ENCODE data around the gene CYP4A22. TPM values are rescaled to one million over a fixed set of nuclear protein-coding genes. Genes with fewer than 3 reads are reported as not detected.
"Not testable (repeated sequence)": the region's sequence is repeated elsewhere in the genome, so short reads cannot be mapped to it uniquely, and the experiment has no call there.

The CYP4A22 gene
- polyA plus RNA-seq (ENCODE audit: low read depth in 6 of 6): not detected

DNA sequence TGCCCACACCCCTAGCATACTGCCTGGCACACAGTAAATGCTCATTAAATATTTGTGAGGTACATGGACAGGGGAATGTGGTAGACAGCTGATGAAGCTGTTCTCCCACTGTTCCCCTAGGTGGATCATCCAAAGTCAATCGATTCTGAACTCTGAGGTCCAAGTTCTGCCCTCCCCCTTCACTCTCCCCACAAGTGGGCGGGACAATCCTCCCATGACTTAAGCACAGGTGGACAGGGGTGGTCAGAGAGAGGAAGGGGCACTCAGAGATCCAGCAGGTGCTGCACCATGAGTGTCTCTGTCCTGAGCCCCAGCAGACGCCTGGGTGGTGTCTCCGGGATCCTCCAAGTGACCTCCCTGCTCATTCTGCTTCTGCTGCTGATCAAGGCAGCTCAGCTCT, at the start of gene CYP4A22:
TSS of gene CYP4A22 (plus strand) at position 244 of the 400 bp plus-strand sequence. CDS start at position 289, 45 bp downstream.
- Mint-ChIP-seq H3K4me3 (no peak within 1 kb of the TSS), H3K9me3 (peaks cover 2 to 5% (median 3%) of the 10 kb centered on the region in 7 donors), H3K4me1 (no peaks in the 10 kb centered on the region), H3K27ac (peak within 1 kb of the TSS in 1 of 6 donors; percentile 24), H3K27me3 (peaks cover 0 to 9% (median 4%) of the 10 kb centered on the region in 3 donors), H3K36me3 (no peaks in the 10 kb centered on the region)
- ATAC-seq (ENCODE audit: low read depth in 2 of 2) (no peak), DNase-seq (no peak)

GRCh38 chr1:47089356-47089755, 47.9 kb upstream of the CYP4A22 start:
- not testable (repeated sequence) for H3K27me3 Mint-ChIP-seq; H3K36me3 Mint-ChIP-seq; H3K4me3 Mint-ChIP-seq; H3K4me1 Mint-ChIP-seq; H3K9me3 Mint-ChIP-seq; ATAC-seq (ENCODE audit: low read depth in 2 of 2)
- H3K27ac Mint-ChIP-seq: peak overlapping the region in 1 of 6 donors; percentile 39
- DNase-seq: peak; percentile 3

DNA sequence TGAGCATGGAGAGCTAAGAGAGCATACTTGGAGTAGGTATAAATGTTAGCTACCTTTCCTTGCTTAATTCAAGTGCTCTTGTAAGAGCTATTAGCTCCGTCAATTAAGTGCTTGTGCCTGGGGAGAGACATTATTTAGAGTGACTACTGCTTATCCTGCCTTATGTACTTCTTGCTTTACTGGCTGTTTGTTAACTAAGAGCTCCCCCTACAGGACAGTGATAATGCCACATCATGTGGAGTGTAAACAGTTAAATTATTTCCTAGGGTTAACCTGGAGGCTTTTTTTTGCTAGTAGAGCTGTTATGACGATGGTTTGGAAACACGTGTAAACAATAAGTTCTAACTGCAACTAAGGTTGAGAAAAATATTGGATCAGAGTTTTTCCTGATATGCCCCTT, 45.8 kb upstream of the CYP4A22 start:
- H3K27me3 Mint-ChIP-seq; H3K4me3 Mint-ChIP-seq; H3K27ac Mint-ChIP-seq; H3K4me1 Mint-ChIP-seq; ATAC-seq (ENCODE audit: low read depth in 2 of 2); DNase-seq; H3K36me3 Mint-ChIP-seq; H3K9me3 Mint-ChIP-seq: not testable (repeated sequence)

DNA sequence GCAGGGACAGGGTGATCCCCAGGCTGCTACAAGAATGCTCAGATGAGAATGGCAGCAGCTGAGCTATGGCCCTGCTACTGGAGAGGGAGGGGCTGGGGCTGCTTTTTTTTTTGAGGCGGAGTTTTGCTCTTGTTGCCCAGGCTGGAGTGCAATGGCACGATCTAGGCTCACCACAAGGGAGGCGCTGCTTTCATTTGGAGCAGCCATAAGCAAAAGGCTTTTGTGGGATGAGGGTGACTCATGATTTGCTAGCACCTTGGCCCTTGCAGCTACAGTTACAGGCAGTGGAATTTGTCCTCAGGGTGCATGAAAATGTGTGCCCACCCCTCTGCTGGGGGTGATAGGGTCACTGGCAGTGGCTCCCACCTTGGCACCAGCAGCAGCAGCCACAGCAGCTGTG, 32.4 kb upstream of the CYP4A22 start:
- DNase-seq: no peak
- Mint-ChIP-seq H3K9me3 (peaks cover 10 to 21% (median 15%) of the 10 kb centered on the region in 7 donors), H3K36me3 (no peaks in the 10 kb centered on the region), H3K27me3 (peaks cover 5 to 25% (median 7%) of the 10 kb centered on the region in 3 donors), H3K4me1 (no peaks in the 10 kb centered on the region), H3K4me3 (no peak overlapping the region), H3K27ac (no peak overlapping the region)
- ATAC-seq (ENCODE audit: low read depth in 2 of 2): no peak

- DNase-seq (no peak), ATAC-seq (ENCODE audit: low read depth in 2 of 2) (no peak)
- H3K27me3 Mint-ChIP-seq: peaks cover 0 to 19% (median 5%) of the 10 kb centered on the region in 3 donors
- no peaks in the 10 kb centered on the region for H3K4me1 Mint-ChIP-seq
- H3K4me3 Mint-ChIP-seq: no peak overlapping the region
- no peaks in the 10 kb centered on the region for H3K36me3 Mint-ChIP-seq
- H3K27ac Mint-ChIP-seq: no peak overlapping the region
- peaks cover 6 to 16% (median 14%) of the 10 kb centered on the region in 7 donors for H3K9me3 Mint-ChIP-seq
These were observed 30.4 kb upstream of the CYP4A22 start for GRCh38 chr1:47106792-47107191.

DNA sequence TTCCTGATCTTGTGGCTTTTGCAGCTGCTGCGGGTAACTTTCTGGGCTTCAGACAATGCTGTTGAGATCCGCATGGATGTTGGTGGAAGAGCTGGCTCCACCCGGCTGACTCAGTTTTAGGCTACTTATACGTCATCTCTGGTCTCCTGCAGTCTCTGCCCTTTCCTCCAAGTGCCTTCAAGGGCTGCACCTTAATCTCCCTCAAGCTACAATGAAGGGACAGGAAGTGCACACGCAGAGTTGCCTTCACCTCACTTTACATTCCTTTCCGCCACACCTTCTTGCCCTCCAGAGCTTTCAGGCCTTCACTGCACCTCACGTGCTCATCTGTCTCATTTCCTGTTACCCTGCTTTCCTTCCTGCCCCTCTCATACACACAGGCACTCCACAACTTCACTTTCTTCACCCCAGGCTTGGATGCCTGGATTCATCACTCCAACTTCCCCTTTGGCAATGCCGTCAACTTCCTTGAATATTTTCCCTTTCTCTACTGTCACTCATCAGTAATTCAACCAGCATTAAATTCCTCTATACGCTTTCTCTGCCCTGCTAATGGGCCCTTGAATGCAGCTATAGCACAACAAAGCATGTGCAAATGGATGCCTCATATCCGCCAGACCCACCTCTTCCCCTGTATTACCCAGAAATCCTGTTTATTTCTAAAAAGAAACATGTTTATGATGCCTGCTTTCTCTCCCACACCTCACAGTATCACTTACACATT, 29.2 kb upstream of the CYP4A22 start:
- not testable (repeated sequence) for H3K4me1 Mint-ChIP-seq; H3K4me3 Mint-ChIP-seq; DNase-seq; H3K9me3 Mint-ChIP-seq; H3K36me3 Mint-ChIP-seq; ATAC-seq (ENCODE audit: low read depth in 2 of 2); H3K27ac Mint-ChIP-seq
- peaks cover 3 to 12% (median 8%) of the 10 kb centered on the region in 3 donors for H3K27me3 Mint-ChIP-seq

- DNase-seq; H3K9me3 Mint-ChIP-seq; H3K4me1 Mint-ChIP-seq; H3K27ac Mint-ChIP-seq; H3K36me3 Mint-ChIP-seq; ATAC-seq (ENCODE audit: low read depth in 2 of 2); H3K4me3 Mint-ChIP-seq: not testable (repeated sequence)
- H3K27me3 Mint-ChIP-seq: peaks cover 7 to 13% (median 12%) of the 10 kb centered on the region in 3 donors
These were observed 27.8 kb upstream of the CYP4A22 start for GRCh38 chr1:47109482-47109881.

GRCh38 chr1:47113178-47113577, 24.1 kb upstream of the CYP4A22 start:
- DNase-seq: no peak
- Mint-ChIP-seq H3K4me3 (no peak overlapping the region), H3K9me3 (peaks cover 0 to 6% (median 3%) of the 10 kb centered on the region in 7 donors), H3K36me3 (peaks cover 0 to 3% of the 10 kb centered on the region in 2 donors), H3K27me3 (peaks cover 6 to 13% (median 10%) of the 10 kb centered on the region in 3 donors), H3K4me1 (no peaks in the 10 kb centered on the region), H3K27ac (no peak overlapping the region)
- no peak for ATAC-seq (ENCODE audit: low read depth in 2 of 2)

- not testable (repeated sequence) for ATAC-seq (ENCODE audit: low read depth in 2 of 2); H3K4me1 Mint-ChIP-seq; H3K27ac Mint-ChIP-seq; H3K4me3 Mint-ChIP-seq; H3K36me3 Mint-ChIP-seq; DNase-seq
- H3K9me3 Mint-ChIP-seq: peaks cover 0 to 16% (median 6%) of the 10 kb centered on the region in 7 donors
- H3K27me3 Mint-ChIP-seq: peaks cover 0 to 16% (median 8%) of the 10 kb centered on the region in 3 donors
These were observed 16.2 kb upstream of the CYP4A22 start for GRCh38 chr1:47121039-47121438.

- H3K4me3 Mint-ChIP-seq; ATAC-seq (ENCODE audit: low read depth in 2 of 2); H3K36me3 Mint-ChIP-seq; H3K27ac Mint-ChIP-seq; DNase-seq; H3K4me1 Mint-ChIP-seq: not testable (repeated sequence)
- H3K27me3 Mint-ChIP-seq: peaks cover 0 to 13% (median 5%) of the 10 kb centered on the region in 3 donors
- peaks cover 0 to 17% (median 6%) of the 10 kb centered on the region in 7 donors for H3K9me3 Mint-ChIP-seq
These were observed 12.4 kb upstream of the CYP4A22 start for GRCh38 chr1:47124834-47125233.

GRCh38 chr1:47126997-47127396, 10.2 kb upstream of the CYP4A22 start:
- H3K27ac Mint-ChIP-seq; H3K4me1 Mint-ChIP-seq; H3K36me3 Mint-ChIP-seq; DNase-seq; ATAC-seq (ENCODE audit: low read depth in 2 of 2); H3K4me3 Mint-ChIP-seq: not testable (repeated sequence)
- peaks cover 0 to 15% (median 6%) of the 10 kb centered on the region in 7 donors for H3K9me3 Mint-ChIP-seq
- H3K27me3 Mint-ChIP-seq: peaks cover 0 to 13% (median 7%) of the 10 kb centered on the region in 3 donors

- peaks cover 4 to 13% (median 7%) of the 10 kb centered on the region in 3 donors for H3K27me3 Mint-ChIP-seq
- peaks cover 4 to 15% (median 6%) of the 10 kb centered on the region in 7 donors for H3K9me3 Mint-ChIP-seq
- H3K4me3 Mint-ChIP-seq: no peak overlapping the region
- H3K4me1 Mint-ChIP-seq: no peaks in the 10 kb centered on the region
- no peak for DNase-seq
- no peak for ATAC-seq (ENCODE audit: low read depth in 2 of 2)
- no peaks in the 10 kb centered on the region for H3K36me3 Mint-ChIP-seq
- H3K27ac Mint-ChIP-seq: no peak overlapping the region
These were observed 9.0 kb upstream of the CYP4A22 start for GRCh38 chr1:47128221-47128620.

GRCh38 chr1:47128854-47129253, 8.4 kb upstream of the CYP4A22 start:
- Mint-ChIP-seq H3K9me3 (peaks cover 4 to 12% (median 6%) of the 10 kb centered on the region in 7 donors), H3K27me3 (peaks cover 4 to 13% (median 7%) of the 10 kb centered on the region in 3 donors)
- not testable (repeated sequence) for H3K4me3 Mint-ChIP-seq; DNase-seq; H3K4me1 Mint-ChIP-seq; H3K27ac Mint-ChIP-seq; H3K36me3 Mint-ChIP-seq; ATAC-seq (ENCODE audit: low read depth in 2 of 2)

GRCh38 chr1:47129489-47130230, 7.6 kb upstream of the CYP4A22 start:
- not testable (repeated sequence) for H3K36me3 Mint-ChIP-seq; H3K4me1 Mint-ChIP-seq; H3K9me3 Mint-ChIP-seq; H3K4me3 Mint-ChIP-seq; H3K27ac Mint-ChIP-seq; ATAC-seq (ENCODE audit: low read depth in 2 of 2); DNase-seq
- H3K27me3 Mint-ChIP-seq: peaks cover 4 to 13% (median 7%) of the 10 kb centered on the region in 3 donors

Data from naive B cell (primary cell).